ENCODE data around the gene NR6A1.

The NR6A1 gene

GRCh38 chr9:124477648-124478285, 293.3 kb downstream of the NR6A1 start:
- in situ Hi-C loops (cut with MboI; ENCODE audit: low pct_unique_long_range_greater_than_20kb, low sequenced_read_pairs): no loop called here
- no peak for DNase-seq

GRCh38 chr9:124477211-124477647, 293.9 kb downstream of the NR6A1 start:
- in situ Hi-C loops (cut with MboI; ENCODE audit: low pct_unique_long_range_greater_than_20kb, low sequenced_read_pairs): no loop called here
- peak; percentile 8 for DNase-seq

- in situ Hi-C loops (cut with MboI; ENCODE audit: low pct_unique_long_range_greater_than_20kb, low sequenced_read_pairs): no loop called here
- DNase-seq: no peak
These were observed 295.0 kb downstream of the NR6A1 start for GRCh38 chr9:124475868-124476690.

- DNase-seq: no peak
- in situ Hi-C loops (cut with MboI; ENCODE audit: low pct_unique_long_range_greater_than_20kb, low sequenced_read_pairs): no loop called here
These were observed 295.8 kb downstream of the NR6A1 start for GRCh38 chr9:124475158-124475867.

- DNase-seq: no peak
- in situ Hi-C loops (cut with MboI; ENCODE audit: low pct_unique_long_range_greater_than_20kb, low sequenced_read_pairs): no loop called here
These were observed 297.0 kb downstream of the NR6A1 start for GRCh38 chr9:124474151-124474550.

GRCh38 chr9:124473310-124473709, 297.8 kb downstream of the NR6A1 start:
- DNase-seq: no peak
- in situ Hi-C loops (cut with MboI; ENCODE audit: low pct_unique_long_range_greater_than_20kb, low sequenced_read_pairs): no loop called here

GRCh38 chr9:124472770-124473169, 298.3 kb downstream of the NR6A1 start:
- no peak for DNase-seq
- in situ Hi-C loops (cut with MboI; ENCODE audit: low pct_unique_long_range_greater_than_20kb, low sequenced_read_pairs): no loop called here

- in situ Hi-C loops (cut with MboI; ENCODE audit: low pct_unique_long_range_greater_than_20kb, low sequenced_read_pairs): no loop called here
- no peak for DNase-seq
These were observed 299.4 kb downstream of the NR6A1 start for GRCh38 chr9:124471761-124472160.

- no peak for DNase-seq
- in situ Hi-C loops (cut with MboI; ENCODE audit: low pct_unique_long_range_greater_than_20kb, low sequenced_read_pairs): no loop called here
These were observed 300.4 kb downstream of the NR6A1 start for GRCh38 chr9:124470726-124471125.

- in situ Hi-C loops (cut with MboI; ENCODE audit: low pct_unique_long_range_greater_than_20kb, low sequenced_read_pairs): no loop called here
These were observed 300.8 kb downstream of the NR6A1 start for GRCh38 chr9:124470306-124470705.

GRCh38 chr9:124469011-124469832, 301.9 kb downstream of the NR6A1 start:
- no peak for DNase-seq
- in situ Hi-C loops (cut with MboI; ENCODE audit: low pct_unique_long_range_greater_than_20kb, low sequenced_read_pairs): no loop called here

More at GRCh38 chr9:124470306-124470705, 300.8 kb downstream of the NR6A1 start:
- DNase-seq: no peak

GRCh38 chr9:124468061-124468740, 302.9 kb downstream of the NR6A1 start:
- peak; percentile 14 for DNase-seq
- in situ Hi-C loops (cut with MboI; ENCODE audit: low pct_unique_long_range_greater_than_20kb, low sequenced_read_pairs): no loop called here

GRCh38 chr9:124467410-124468060, 303.6 kb downstream of the NR6A1 start:
- DNase-seq: no peak

More at GRCh38 chr9:124467410-124468060, 303.6 kb downstream of the NR6A1 start:
- in situ Hi-C loops (cut with MboI; ENCODE audit: low pct_unique_long_range_greater_than_20kb, low sequenced_read_pairs): no loop called here

Measured in KBM-7 (cell line).